B cell (primary cell): ENCODE data around the gene CPNE2. TPM values are rescaled to one million over a fixed set of nuclear protein-coding genes. Genes with fewer than 3 reads are reported as not detected.

Experiments
- ATAC-seq: fragments of 200-7000 bp; cut with Tn5 transposase; one replicate; pipeline ENCODE4 v1.10.0; 2021; ENCODE audit warnings: low read depth, mild to moderate bottlenecking, moderate number of reproducible peaks, moderate library complexity
- CTCF ChIA-PET: fragments of 350-600 bp; sonication (Branson Sonifier 250); formaldehyde crosslinking; loops from one replicate; lab custom pipeline; 2021; ENCODE audit warnings: antibody characterized with exemption, inconsistent platforms; lab: Charles Lee
- POLR2A ChIA-PET: fragments of 350-600 bp; sonication (Branson Sonifier 250); formaldehyde crosslinking; loops from one replicate; lab custom pipeline; 2021; ENCODE audit warnings: antibody characterized with exemption; lab: Charles Lee
- DNase-seq: peaks from one replicate; pipeline ENCODE4 v3.0.0; 2013
- H2AFZ ChIP-seq: 2 replicates; pipeline ENCODE4 v1.6.1; 2012; ENCODE audit warnings: mild to moderate bottlenecking, low read depth, low read length; ENCODE audit not compliant: insufficient read depth, poor library complexity, severe bottlenecking
- H3K27ac ChIP-seq, 2 donors: 1 replicate in 1 of 2; 2 replicates in 1 of 2; pipeline ENCODE4 v1.5.1; 2012 to 2013; ENCODE audit warnings: low read length in 2 of 2, mild to moderate bottlenecking in 2 of 2, moderate library complexity in 1 of 2
- H3K27me3 ChIP-seq, 4 experiments: fragments of 200-600 bp in 1 of 4; sonication (generic) in 1 of 4; replicated peaks in 1 of 4; 1 replicate in 2 of 4; 2 replicates in 2 of 4; pipeline versions ENCODE4 v1.6.1 to v1.7.0; 2013 to 2016; ENCODE audit warnings: low read length in 3 of 4, mild to moderate bottlenecking in 2 of 4, mixed read lengths in 1 of 4, moderate library complexity in 1 of 4; ENCODE audit not compliant: insufficient read depth in 4 of 4, control insufficient read depth in 3 of 4; ENCODE audit errors: control extremely low read depth in 1 of 4
- H3K36me3 ChIP-seq, 2 experiments: replicated peaks in 1 of 2; 1 replicate in 1 of 2; 2 replicates in 1 of 2; pipeline versions ENCODE4 v1.6.1 to v1.7.1; 2013; ENCODE audit warnings: low read length in 1 of 2; ENCODE audit not compliant: insufficient read depth in 2 of 2, control insufficient read depth in 1 of 2; ENCODE audit errors: control extremely low read depth in 1 of 2, extremely low read depth in 1 of 2
- H3K4me1 ChIP-seq, 2 donors: fragments of 200-600 bp in 1 of 2; sonication (generic) in 1 of 2; 1 replicate in 1 of 2; 2 replicates in 1 of 2; pipeline versions ENCODE4 v1.5.1 to v1.6.1; 2013 to 2017; ENCODE audit warnings: low read length in 2 of 2; ENCODE audit not compliant: control insufficient read depth in 2 of 2, insufficient read depth in 2 of 2
- H3K4me2 ChIP-seq: replicated peaks from 2 replicates; pipeline ENCODE3; 2012; ENCODE audit warnings: mild to moderate bottlenecking, low read depth, low read length; ENCODE audit not compliant: poor library complexity, severe bottlenecking
- H3K4me3 ChIP-seq, 5 experiments: fragments of 200-600 bp in 1 of 5; sonication (generic) in 1 of 5; 1 replicate in 3 of 5; 2 replicates in 2 of 5; pipeline versions ENCODE4 v1.5.1 to v1.7.0; 2011 to 2016; ENCODE audit warnings: low read length in 4 of 5, mild to moderate bottlenecking in 4 of 5, low read depth in 2 of 5, control low read depth in 1 of 5, moderate library complexity in 1 of 5; ENCODE audit not compliant: insufficient read depth in 1 of 5; ENCODE audit errors: control extremely low read depth in 1 of 5, extremely low read depth in 1 of 5
- H3K79me2 ChIP-seq: fragments of 200-600 bp; sonication (generic); one replicate; pipeline ENCODE4 v1.6.0; 2016; ENCODE audit warnings: low read length; ENCODE audit not compliant: control insufficient read depth, insufficient read depth
- H3K9ac ChIP-seq: fragments of 200-600 bp; sonication (generic); 2 replicates; pipeline ENCODE4 v1.6.1; 2017; ENCODE audit warnings: mild to moderate bottlenecking, low read length, moderate library complexity
- H3K9me3 ChIP-seq, 3 donors: one replicate each; pipeline versions ENCODE4 v1.6.1 to v1.7.1; 2013; ENCODE audit warnings: low read length in 2 of 3; ENCODE audit not compliant: control insufficient read depth in 2 of 3, insufficient read depth in 1 of 3; ENCODE audit errors: control extremely low read depth in 1 of 3
- H4K20me1 ChIP-seq: 2 replicates; pipeline ENCODE4 v1.6.0; 2012; ENCODE audit warnings: mild to moderate bottlenecking, low read length; ENCODE audit not compliant: insufficient read depth, control insufficient read depth, poor library complexity, severe bottlenecking
- H3K27ac Mint-ChIP-seq: one replicate; pipeline ENCODE4 v1.8.0; 2021; ENCODE audit warnings: mixed read lengths
- H3K27me3 Mint-ChIP-seq: one replicate; pipeline ENCODE4 v1.8.0; 2021; ENCODE audit warnings: mixed read lengths
- H3K4me1 Mint-ChIP-seq: one replicate; pipeline ENCODE4 v1.8.0; 2021; ENCODE audit warnings: mixed read lengths
- H3K4me3 Mint-ChIP-seq: one replicate; pipeline ENCODE4 v1.8.0; 2021; ENCODE audit warnings: mixed read lengths
- H3K9me3 Mint-ChIP-seq: one replicate; pipeline ENCODE4 v1.8.0; 2022; ENCODE audit warnings: mixed read lengths; ENCODE audit not compliant: insufficient read depth
- EZH2 ChIP-seq: IDR thresholded peaks from 2 replicates; pipeline ENCODE4 v1.6.1; 2012; ENCODE audit warnings: borderline replicate concordance, low read depth, mild to moderate bottlenecking, moderate library complexity, low read length; ENCODE audit not compliant: insufficient read depth, poor library complexity, severe bottlenecking
- WGBS: methylation state at CpG from one replicate; pipeline ENCODE4 v1.1.5; 2013; ENCODE audit warnings: missing lambda C conversion rate; ENCODE audit not compliant: insufficient coverage; 5-methylcytosine and 5-hydroxymethylcytosine counted together
- intact Hi-C: fragments of 100-400 bp; cut with micrococcal nuclease; formaldehyde crosslinking; loops from one replicate; pipeline ENCODE4 v1.10.0; 2022
- polyA plus RNA-seq: library from polyadenylated mRNA; depleted of rRNA; stranded (reverse); fragments of >200 nt; gene quantifications from 2 replicates; pipeline ENCODE4 v1.2.3, GENCODE V29; 2012
- total RNA-seq, 2 donors: library from RNA; stranded (reverse); fragments of 120-200 nt in 1 of 2; gene quantifications; 1 replicate in 1 of 2; 2 replicates in 1 of 2; pipeline versions ENCODE4 v1.2.3 to v1.2.4, GENCODE V29; 2013 to 2022
- TF ChIP-seq, protein P1 (sequence below): fragments of 200-600 bp; IDR thresholded peaks from one replicate; pipeline ENCODE4 v1.8.0; 2022; ENCODE audit warnings: antibody characterized with exemption, mild to moderate bottlenecking

CPNE2 gene
- total and polyA plus RNA-seq, 2 donors (not counting 1 experiment from before 2014, with no cell fraction given): 1.5 to 2.9 TPM

DNA sequence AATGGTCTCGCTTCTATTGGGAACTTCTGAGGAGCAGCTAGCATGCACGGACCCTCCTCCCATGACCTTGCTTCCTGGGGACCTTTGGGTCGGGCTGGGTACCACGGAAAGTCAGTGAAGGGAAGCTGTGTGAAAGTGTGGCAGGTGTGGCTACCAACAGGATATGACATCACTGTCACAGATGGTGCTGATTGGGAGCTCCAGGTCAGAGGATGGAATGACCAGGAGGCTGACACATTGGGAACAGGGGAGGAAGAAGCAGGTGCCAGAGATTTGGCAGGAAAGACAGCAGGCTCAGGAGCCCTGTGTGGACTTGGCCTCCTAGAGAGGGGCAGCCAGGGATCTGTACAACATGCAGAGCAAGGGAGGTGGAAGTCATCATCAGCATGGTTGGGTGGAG lies 34.0 kb downstream of the CPNE2 start:
- TF ChIP-seq, protein P1, sequence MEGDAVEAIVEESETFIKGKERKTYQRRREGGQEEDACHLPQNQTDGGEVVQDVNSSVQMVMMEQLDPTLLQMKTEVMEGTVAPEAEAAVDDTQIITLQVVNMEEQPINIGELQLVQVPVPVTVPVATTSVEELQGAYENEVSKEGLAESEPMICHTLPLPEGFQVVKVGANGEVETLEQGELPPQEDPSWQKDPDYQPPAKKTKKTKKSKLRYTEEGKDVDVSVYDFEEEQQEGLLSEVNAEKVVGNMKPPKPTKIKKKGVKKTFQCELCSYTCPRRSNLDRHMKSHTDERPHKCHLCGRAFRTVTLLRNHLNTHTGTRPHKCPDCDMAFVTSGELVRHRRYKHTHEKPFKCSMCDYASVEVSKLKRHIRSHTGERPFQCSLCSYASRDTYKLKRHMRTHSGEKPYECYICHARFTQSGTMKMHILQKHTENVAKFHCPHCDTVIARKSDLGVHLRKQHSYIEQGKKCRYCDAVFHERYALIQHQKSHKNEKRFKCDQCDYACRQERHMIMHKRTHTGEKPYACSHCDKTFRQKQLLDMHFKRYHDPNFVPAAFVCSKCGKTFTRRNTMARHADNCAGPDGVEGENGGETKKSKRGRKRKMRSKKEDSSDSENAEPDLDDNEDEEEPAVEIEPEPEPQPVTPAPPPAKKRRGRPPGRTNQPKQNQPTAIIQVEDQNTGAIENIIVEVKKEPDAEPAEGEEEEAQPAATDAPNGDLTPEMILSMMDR: no peak
- TF ChIP-seq EZH2: no peak
- Histone ChIP-seq H3K27ac (no peak overlapping the region), H4K20me1 (no peaks in the 10 kb centered on the region), H3K27me3 (no peaks in the 10 kb centered on the region), H3K4me1 (peaks cover 4 to 20% of the 10 kb centered on the region in 2 donors), H3K9me3 (peaks cover 0 to 4% (median 0%) of the 10 kb centered on the region in 3 donors), H2AFZ (no peak overlapping the region), H3K36me3 (no peaks in the 10 kb centered on the region), H3K79me2 (no peaks in the 10 kb centered on the region), H3K4me3 (no peak overlapping the region), H3K4me2 (no peak overlapping the region), H3K9ac (no peak overlapping the region)
- Mint-ChIP-seq H3K4me3 (no peak overlapping the region), H3K27me3 (no peaks in the 10 kb centered on the region), H3K4me1 (peaks cover 17% of the 10 kb centered on the region), H3K27ac (no peak overlapping the region), H3K9me3 (no peaks in the 10 kb centered on the region)
- ChIA-PET POLR2A (no interaction called here), CTCF (no interaction called here)
- DNase-seq (no peak), ATAC-seq (no peak)
- intact Hi-C loops: no loop called here
- WGBS: 67% methylated on average over 4 of the region's 4 CpGs

DNA sequence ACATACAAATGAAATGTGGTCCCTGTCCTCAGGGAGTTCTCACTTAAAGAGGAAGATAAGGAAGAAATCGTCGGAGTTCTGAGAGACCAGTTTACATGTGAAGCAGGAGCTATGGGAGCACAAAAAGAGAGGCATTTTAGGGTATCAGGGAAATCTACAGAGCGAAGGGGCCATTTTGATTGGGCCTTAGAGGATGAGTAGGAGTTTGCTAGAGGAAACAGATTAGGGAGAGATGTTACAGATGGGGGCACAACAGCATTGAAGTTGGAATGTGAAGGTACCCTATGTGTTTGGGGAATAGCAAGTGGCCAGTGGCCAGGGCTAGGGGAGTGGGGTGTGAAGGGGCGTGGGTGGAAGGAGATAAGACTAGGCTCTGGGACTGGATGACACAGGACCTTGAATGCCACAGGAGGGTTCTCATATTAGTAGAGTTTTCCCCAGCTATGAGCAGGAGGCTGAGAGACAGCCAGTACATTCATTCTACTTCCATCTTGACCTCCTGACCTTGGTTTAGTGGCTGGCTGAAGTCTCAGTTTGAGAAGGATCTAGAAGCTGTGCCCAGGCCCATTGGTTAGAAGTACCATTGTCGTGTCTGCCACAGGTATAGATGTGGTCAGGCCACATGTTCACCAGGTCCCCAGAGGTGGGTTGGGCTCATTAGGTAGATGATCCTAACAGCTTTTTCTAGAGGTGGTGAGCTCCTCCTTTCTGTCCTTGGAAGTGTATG lies 34.8 kb downstream of the CPNE2 start:
- H3K27ac Mint-ChIP-seq: no peak overlapping the region
- DNase-seq (no peak), ATAC-seq (no peak)
- no peak overlapping the region for H3K4me3 ChIP-seq
- H3K4me1 ChIP-seq: peaks cover 4 to 20% of the 10 kb centered on the region in 2 donors
- no peaks in the 10 kb centered on the region for H3K9me3 Mint-ChIP-seq
- peaks cover 17% of the 10 kb centered on the region for H3K4me1 Mint-ChIP-seq
- H4K20me1 ChIP-seq: no peaks in the 10 kb centered on the region
- intact Hi-C loops: no loop called here
- H3K79me2 ChIP-seq: no peaks in the 10 kb centered on the region
- no peak overlapping the region for H3K27ac ChIP-seq
- peaks cover 0 to 4% (median 0%) of the 10 kb centered on the region in 3 donors for H3K9me3 ChIP-seq
- H3K27me3 ChIP-seq: no peaks in the 10 kb centered on the region
- no peak overlapping the region for H3K9ac ChIP-seq
- no peaks in the 10 kb centered on the region for H3K36me3 ChIP-seq
- no peak overlapping the region for H3K4me2 ChIP-seq
- WGBS: 84% methylated on average over 5 of the region's 5 CpGs
- H2AFZ ChIP-seq: no peak overlapping the region
- CTCF ChIA-PET: interaction anchor here (0.5 kb wide), 1 partner anchor 13 kb away, joined by 3 read pairs; no protein-coding TSS in a partner anchor
- H3K27me3 Mint-ChIP-seq: no peaks in the 10 kb centered on the region
- POLR2A ChIA-PET: no interaction called here
- TF ChIP-seq, protein P1: no peak
- TF ChIP-seq EZH2: no peak
- H3K4me3 Mint-ChIP-seq: no peak overlapping the region
